C4-2B (cell line): ENCODE measurements around the gene PDE4D.

ENCODE experiments used
- H3K27ac ChIP-seq: fragments of 450-650 bp; 2 replicates; pipeline ENCODE4 v1.5.1; 2017
- ZFX ChIP-seq: fragments of 450-650 bp; IDR thresholded peaks from 2 replicates; pipeline ENCODE4 v1.6.1; 2017
- TF ChIP-seq, protein P1 (sequence below): fragments of 450-650 bp; conservative IDR thresholded peaks from 2 replicates; pipeline ENCODE4 v1.5.1; 2017; ENCODE audit warnings: mild to moderate bottlenecking

PDE4D gene

DNA sequence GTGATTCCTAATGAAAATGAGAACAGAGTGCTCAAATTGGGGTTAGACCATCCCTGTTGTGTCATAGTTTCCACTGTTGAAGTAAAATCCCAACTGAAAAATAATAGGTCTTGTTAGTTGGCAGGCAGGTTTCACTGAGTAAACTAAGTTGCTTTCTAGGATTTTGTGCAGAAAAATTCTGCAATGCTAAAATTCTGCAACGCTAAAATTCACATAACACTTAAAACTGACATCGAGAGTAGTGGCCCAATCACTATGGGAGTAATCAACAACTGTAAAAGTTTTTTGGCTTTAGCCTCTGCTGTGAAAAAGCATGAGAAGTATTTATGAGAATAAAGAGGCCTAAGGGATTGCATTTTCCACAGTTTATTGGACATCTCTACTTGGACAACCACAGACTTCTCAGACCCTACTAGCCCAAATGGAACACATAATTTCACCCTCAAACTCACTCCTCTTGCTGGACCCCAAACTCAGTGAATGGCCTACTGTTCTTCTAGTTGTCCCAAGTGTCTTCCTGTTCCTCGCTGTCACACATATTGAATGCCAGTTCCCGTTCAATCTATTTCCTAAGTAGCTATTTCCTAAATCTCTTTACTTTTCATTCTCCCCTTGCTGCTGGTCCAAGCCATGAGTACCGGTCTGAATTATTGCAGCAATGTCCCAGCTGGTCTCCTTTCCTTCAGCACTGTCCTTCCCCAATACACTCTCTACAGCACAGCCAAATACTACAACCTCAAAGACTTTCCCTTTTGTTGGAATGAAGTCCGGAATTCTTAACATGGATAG lies 355.4 kb downstream of the PDE4D start:
- H3K27ac ChIP-seq = no peak overlapping the region

DNA sequence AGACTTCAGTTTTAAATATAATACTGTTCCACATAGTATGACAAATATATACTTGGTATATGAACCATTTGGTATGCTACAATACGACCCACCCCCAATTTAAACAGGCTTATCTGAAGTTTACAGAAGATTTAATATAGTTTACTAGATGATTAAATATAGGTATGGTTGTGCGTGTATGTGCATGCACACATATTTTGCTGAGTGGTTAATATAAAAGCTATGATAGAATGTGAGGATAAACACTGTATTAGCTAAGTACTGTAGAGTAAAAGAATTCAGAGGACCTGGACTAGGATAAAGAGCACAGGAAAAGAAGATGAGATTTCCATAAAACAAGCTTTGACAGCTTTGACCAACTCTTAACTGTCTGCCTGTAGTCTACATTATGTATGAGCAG lies 356.7 kb downstream of the PDE4D start:
- no peak overlapping the region for H3K27ac ChIP-seq
- TF ChIP-seq, protein P1, sequence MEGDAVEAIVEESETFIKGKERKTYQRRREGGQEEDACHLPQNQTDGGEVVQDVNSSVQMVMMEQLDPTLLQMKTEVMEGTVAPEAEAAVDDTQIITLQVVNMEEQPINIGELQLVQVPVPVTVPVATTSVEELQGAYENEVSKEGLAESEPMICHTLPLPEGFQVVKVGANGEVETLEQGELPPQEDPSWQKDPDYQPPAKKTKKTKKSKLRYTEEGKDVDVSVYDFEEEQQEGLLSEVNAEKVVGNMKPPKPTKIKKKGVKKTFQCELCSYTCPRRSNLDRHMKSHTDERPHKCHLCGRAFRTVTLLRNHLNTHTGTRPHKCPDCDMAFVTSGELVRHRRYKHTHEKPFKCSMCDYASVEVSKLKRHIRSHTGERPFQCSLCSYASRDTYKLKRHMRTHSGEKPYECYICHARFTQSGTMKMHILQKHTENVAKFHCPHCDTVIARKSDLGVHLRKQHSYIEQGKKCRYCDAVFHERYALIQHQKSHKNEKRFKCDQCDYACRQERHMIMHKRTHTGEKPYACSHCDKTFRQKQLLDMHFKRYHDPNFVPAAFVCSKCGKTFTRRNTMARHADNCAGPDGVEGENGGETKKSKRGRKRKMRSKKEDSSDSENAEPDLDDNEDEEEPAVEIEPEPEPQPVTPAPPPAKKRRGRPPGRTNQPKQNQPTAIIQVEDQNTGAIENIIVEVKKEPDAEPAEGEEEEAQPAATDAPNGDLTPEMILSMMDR = no peak
- TF ChIP-seq ZFX = no peak

More for the DNA sequence above, 355.4 kb downstream of the PDE4D start:
- TF ChIP-seq, protein P1 = no peak
- no peak for TF ChIP-seq ZFX

GRCh38 chr5:59535561-59535960 lies 358.0 kb downstream of the PDE4D start:
- TF ChIP-seq ZFX = no peak
- TF ChIP-seq, protein P1 = no peak
- H3K27ac ChIP-seq = no peak overlapping the region; the same call in 1 of the 2 replicates

- no peak for TF ChIP-seq ZFX
- TF ChIP-seq, protein P1 = no peak
- H3K27ac ChIP-seq = no peak overlapping the region
Measured at GRCh38 chr5:59533730-59534108, 359.8 kb downstream of the PDE4D start.

DNA sequence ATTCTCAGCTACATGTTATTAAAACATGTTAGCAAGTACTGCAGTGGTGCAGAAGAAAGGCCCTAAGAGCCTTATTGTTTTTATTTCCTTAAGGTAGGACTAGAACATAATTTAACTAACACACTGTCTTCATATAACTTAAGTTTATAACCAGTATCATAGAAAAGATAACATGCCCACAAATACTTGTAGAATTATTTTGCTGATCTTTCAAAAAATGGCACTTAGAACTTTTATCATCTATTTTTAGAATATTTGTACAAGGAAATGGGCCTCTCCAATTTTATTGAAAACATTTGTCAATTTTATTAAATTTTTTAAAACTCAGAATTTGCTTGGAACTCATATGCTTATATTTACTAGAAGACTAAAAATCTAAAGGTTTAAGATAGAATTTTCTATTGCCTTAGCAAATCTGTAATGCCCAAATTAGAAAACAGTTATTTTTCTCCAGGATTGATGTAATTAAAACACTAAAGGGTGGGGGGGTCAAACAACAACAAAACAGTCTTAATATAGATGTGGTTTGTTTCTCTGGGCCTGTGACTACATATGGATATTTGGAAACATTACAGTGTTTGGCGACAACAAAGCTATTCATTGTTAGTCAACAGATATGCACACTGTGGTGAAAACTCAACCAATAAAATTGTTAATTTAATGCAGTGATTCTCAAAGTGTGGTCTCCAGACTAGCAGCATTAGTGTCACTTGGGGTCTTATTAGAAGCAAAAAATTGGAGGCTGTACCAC lies 360.4 kb downstream of the PDE4D start:
- no peak overlapping the region for H3K27ac ChIP-seq
- TF ChIP-seq, protein P1 = no peak
- TF ChIP-seq ZFX = no peak

GRCh38 chr5:59529239-59529638 lies 364.3 kb downstream of the PDE4D start:
- no peak for TF ChIP-seq ZFX
- TF ChIP-seq, protein P1 = no peak

More at GRCh38 chr5:59529239-59529638, 364.3 kb downstream of the PDE4D start:
- no peak overlapping the region for H3K27ac ChIP-seq
